Measurements from ENCODE around the gene NLRP1. TPM values are rescaled to one million over a fixed set of nuclear protein-coding genes. Genes with fewer than 3 reads are reported as not detected.
A peak's percentile ranks its signal among the peaks of the same experiment; 100 is the strongest.

NLRP1 gene
- total RNA-seq, 1 experiment from 2014 or later, result 9.2 TPM

- Histone ChIP-seq H3K36me3 (no peaks in the 10 kb centered on the region), H3K27me3 (no peaks in the 10 kb centered on the region), H3K9me3 (no peaks in the 10 kb centered on the region), H3K4me3 (no peak overlapping the region)
- DNase-seq, result no peak
Measured at GRCh38 chr17:5539286-5539685, 45.0 kb downstream of the NLRP1 start.

- no peaks in the 10 kb centered on the region for H3K9me3 ChIP-seq
- no peaks in the 10 kb centered on the region for H3K36me3 ChIP-seq
- no peaks in the 10 kb centered on the region for H3K27me3 ChIP-seq
- DNase-seq, result no peak
- H3K4me3 ChIP-seq, result no peak overlapping the region
Measured at GRCh38 chr17:5536866-5537650, 47.3 kb downstream of the NLRP1 start.

- no peak overlapping the region for H3K4me3 ChIP-seq
- H3K36me3 ChIP-seq, result no peaks in the 10 kb centered on the region
- no peaks in the 10 kb centered on the region for H3K27me3 ChIP-seq
- H3K9me3 ChIP-seq, result no peaks in the 10 kb centered on the region
- no peak for DNase-seq
Measured at GRCh38 chr17:5535436-5535835, 48.9 kb downstream of the NLRP1 start.

- no peak overlapping the region for H3K4me3 ChIP-seq
- no peaks in the 10 kb centered on the region for H3K27me3 ChIP-seq
- no peaks in the 10 kb centered on the region for H3K9me3 ChIP-seq
- no peaks in the 10 kb centered on the region for H3K36me3 ChIP-seq
- no peak for DNase-seq
Measured at GRCh38 chr17:5533486-5534315, 50.6 kb downstream of the NLRP1 start.

- no peak for DNase-seq
- Histone ChIP-seq H3K36me3 (no peaks in the 10 kb centered on the region), H3K4me3 (no peak overlapping the region), H3K9me3 (no peaks in the 10 kb centered on the region), H3K27me3 (no peaks in the 10 kb centered on the region)
Measured at GRCh38 chr17:5532581-5532980, 51.7 kb downstream of the NLRP1 start.

- H3K36me3 ChIP-seq, result no peaks in the 10 kb centered on the region
- no peak for DNase-seq
- no peaks in the 10 kb centered on the region for H3K9me3 ChIP-seq
- H3K4me3 ChIP-seq, result no peak overlapping the region
- H3K27me3 ChIP-seq, result no peaks in the 10 kb centered on the region
Measured at GRCh38 chr17:5531085-5531418, 53.3 kb downstream of the NLRP1 start.

- Histone ChIP-seq H3K4me3 (no peak overlapping the region), H3K9me3 (no peaks in the 10 kb centered on the region), H3K27me3 (no peaks in the 10 kb centered on the region), H3K36me3 (no peaks in the 10 kb centered on the region)
- no peak for DNase-seq
Measured at GRCh38 chr17:5530265-5531084, 53.8 kb downstream of the NLRP1 start.

- Histone ChIP-seq H3K9me3 (no peaks in the 10 kb centered on the region), H3K36me3 (no peaks in the 10 kb centered on the region), H3K27me3 (no peaks in the 10 kb centered on the region), H3K4me3 (no peak overlapping the region)
- DNase-seq, result no peak
Measured at GRCh38 chr17:5527601-5528250, 56.6 kb downstream of the NLRP1 start.

- peak; percentile 92 for DNase-seq
- Histone ChIP-seq H3K9me3 (no peaks in the 10 kb centered on the region), H3K27me3 (no peaks in the 10 kb centered on the region), H3K36me3 (no peaks in the 10 kb centered on the region), H3K4me3 (no peak overlapping the region)
Measured at GRCh38 chr17:5526821-5527598, 57.3 kb downstream of the NLRP1 start.

GRCh38 chr17:5523249-5523648, 61.1 kb downstream of the NLRP1 start:
- Histone ChIP-seq H3K36me3 (no peaks in the 10 kb centered on the region), H3K27me3 (no peaks in the 10 kb centered on the region), H3K4me3 (no peak overlapping the region), H3K9me3 (no peaks in the 10 kb centered on the region)
- DNase-seq, result no peak

GRCh38 chr17:5522476-5522875, 61.8 kb downstream of the NLRP1 start:
- Histone ChIP-seq H3K27me3 (no peaks in the 10 kb centered on the region), H3K9me3 (no peaks in the 10 kb centered on the region), H3K4me3 (no peak overlapping the region), H3K36me3 (no peaks in the 10 kb centered on the region)
- DNase-seq, result no peak

GRCh38 chr17:5516060-5516792, 68.1 kb downstream of the NLRP1 start:
- H3K4me3 ChIP-seq, result no peak overlapping the region
- no peaks in the 10 kb centered on the region for H3K9me3 ChIP-seq
- peak; percentile 83 for DNase-seq
- no peaks in the 10 kb centered on the region for H3K27me3 ChIP-seq
- no peaks in the 10 kb centered on the region for H3K36me3 ChIP-seq

- no peak overlapping the region for H3K4me3 ChIP-seq
- no peaks in the 10 kb centered on the region for H3K27me3 ChIP-seq
- no peak for DNase-seq
Measured at GRCh38 chr17:5514976-5515375, 69.3 kb downstream of the NLRP1 start.

GRCh38 chr17:5513628-5514027, 70.7 kb downstream of the NLRP1 start:
- Histone ChIP-seq H3K4me3 (no peak overlapping the region), H3K36me3 (no peaks in the 10 kb centered on the region), H3K9me3 (no peaks in the 10 kb centered on the region), H3K27me3 (no peaks in the 10 kb centered on the region)
- no peak for DNase-seq

More at GRCh38 chr17:5514976-5515375, 69.3 kb downstream of the NLRP1 start:
- no peaks in the 10 kb centered on the region for H3K36me3 ChIP-seq
- H3K9me3 ChIP-seq, result no peaks in the 10 kb centered on the region

GRCh38 chr17:5511401-5512225, 72.7 kb downstream of the NLRP1 start:
- Histone ChIP-seq H3K27me3 (no peaks in the 10 kb centered on the region), H3K4me3 (no peak overlapping the region), H3K36me3 (no peaks in the 10 kb centered on the region), H3K9me3 (no peaks in the 10 kb centered on the region)
- no peak for DNase-seq

Measured in MG63 (cell line).